ENCODE measurements around the gene FBXL17.

- TF ChIP-seq, protein P1, sequence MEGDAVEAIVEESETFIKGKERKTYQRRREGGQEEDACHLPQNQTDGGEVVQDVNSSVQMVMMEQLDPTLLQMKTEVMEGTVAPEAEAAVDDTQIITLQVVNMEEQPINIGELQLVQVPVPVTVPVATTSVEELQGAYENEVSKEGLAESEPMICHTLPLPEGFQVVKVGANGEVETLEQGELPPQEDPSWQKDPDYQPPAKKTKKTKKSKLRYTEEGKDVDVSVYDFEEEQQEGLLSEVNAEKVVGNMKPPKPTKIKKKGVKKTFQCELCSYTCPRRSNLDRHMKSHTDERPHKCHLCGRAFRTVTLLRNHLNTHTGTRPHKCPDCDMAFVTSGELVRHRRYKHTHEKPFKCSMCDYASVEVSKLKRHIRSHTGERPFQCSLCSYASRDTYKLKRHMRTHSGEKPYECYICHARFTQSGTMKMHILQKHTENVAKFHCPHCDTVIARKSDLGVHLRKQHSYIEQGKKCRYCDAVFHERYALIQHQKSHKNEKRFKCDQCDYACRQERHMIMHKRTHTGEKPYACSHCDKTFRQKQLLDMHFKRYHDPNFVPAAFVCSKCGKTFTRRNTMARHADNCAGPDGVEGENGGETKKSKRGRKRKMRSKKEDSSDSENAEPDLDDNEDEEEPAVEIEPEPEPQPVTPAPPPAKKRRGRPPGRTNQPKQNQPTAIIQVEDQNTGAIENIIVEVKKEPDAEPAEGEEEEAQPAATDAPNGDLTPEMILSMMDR (IDR thresholded peaks at IDR 0.05; ENCODE audit: low read depth, low read length): no peak
- no peak for TF ChIP-seq EZH2phosphoT487 (IDR thresholded peaks at IDR 0.05; ENCODE audit: low read depth)
These were observed 422.2 kb downstream of the FBXL17 start for GRCh38 chr5:107959573-107960279.

All from OCI-LY3 (cell line).